B cell (primary cell): Measurements from ENCODE around the gene SLC24A4.

ENCODE experiments used
- CTCF ChIP-seq: fragments of 200-600 bp; IDR thresholded peaks from one replicate; pipeline ENCODE4 v1.8.0; 2022; ENCODE audit warnings: antibody characterized with exemption, mild to moderate bottlenecking
- EZH2 ChIP-seq: IDR thresholded peaks from 2 replicates; pipeline ENCODE4 v1.6.1; 2012; ENCODE audit warnings: borderline replicate concordance, low read depth, mild to moderate bottlenecking, moderate library complexity, low read length; ENCODE audit not compliant: insufficient read depth, poor library complexity, severe bottlenecking

GRCh38 chr14:92380582-92380981 is 57.6 kb downstream of the SLC24A4 start:
- no peak for TF ChIP-seq CTCF
- TF ChIP-seq EZH2, result no peak
